GM18867 (cell line): Measurements from ENCODE around the gene ETS1.

ENCODE experiments used
- ATAC-seq: cut with Tn5 transposase; IDR thresholded peaks from one replicate; pipeline ENCODE4 v1.9.1; 2021; ENCODE audit warnings: mild to moderate bottlenecking, moderate library complexity; ENCODE audit not compliant: unreplicated experiment

The ETS1 gene

DNA sequence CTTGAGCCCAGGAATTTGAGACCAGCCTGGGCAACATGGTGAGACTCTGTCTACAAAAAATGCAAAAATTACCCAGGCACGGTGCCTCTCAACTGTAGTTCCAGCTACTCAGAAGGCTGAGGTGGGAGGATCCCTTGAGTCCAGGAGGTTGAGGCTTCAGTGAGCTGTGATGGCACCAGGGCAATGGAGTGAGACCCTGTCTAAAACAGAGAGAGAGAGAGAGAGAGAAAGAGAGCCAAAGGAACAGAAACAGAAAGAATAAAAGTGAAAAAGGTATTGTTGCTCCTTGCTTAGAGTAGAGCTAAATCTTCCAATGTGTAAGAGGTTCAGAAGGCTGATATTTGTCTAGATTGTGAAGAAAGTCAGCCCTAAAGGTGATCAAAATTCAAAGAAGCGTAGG is 8.9 kb upstream of the ETS1 start:
- ATAC-seq = peak; percentile 65

DNA sequence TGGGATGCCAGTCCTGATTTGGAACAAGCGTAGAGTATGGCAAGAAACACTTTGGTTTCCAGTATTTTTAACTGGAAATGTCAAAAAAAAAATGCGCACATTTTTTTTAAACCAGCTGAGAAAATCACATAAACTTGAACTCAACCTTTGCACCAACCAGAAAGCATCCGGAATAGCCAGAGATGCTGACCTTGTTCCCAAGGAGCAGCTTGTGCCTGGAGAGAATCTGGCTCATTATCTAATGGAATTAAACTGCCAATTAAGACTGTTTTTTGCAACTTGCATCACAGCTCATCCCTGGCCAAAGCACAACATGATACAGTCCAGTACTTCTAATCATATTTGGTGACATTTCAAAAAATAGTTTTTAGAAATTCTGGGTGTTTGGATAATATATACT is 8.4 kb upstream of the ETS1 start:
- no peak for ATAC-seq

DNA sequence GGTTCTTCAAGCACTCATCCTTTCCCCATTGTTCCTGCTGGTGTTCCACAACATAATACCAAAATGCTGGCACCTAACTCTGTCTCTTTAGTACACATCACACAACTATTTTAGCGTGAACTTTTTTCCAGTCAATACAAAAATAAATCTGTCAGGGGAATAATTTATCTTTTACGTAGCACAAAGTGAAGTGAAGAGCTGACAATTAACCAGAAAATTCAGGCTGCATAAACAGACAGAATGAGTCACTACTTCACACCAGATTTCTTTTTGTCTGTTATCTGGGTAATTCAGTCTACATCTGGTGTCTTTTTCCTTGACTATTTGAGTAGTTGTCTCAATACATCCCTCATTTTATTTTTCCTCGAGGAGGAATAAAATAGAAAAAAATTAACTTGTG is 7.9 kb upstream of the ETS1 start:
- ATAC-seq = no peak

DNA sequence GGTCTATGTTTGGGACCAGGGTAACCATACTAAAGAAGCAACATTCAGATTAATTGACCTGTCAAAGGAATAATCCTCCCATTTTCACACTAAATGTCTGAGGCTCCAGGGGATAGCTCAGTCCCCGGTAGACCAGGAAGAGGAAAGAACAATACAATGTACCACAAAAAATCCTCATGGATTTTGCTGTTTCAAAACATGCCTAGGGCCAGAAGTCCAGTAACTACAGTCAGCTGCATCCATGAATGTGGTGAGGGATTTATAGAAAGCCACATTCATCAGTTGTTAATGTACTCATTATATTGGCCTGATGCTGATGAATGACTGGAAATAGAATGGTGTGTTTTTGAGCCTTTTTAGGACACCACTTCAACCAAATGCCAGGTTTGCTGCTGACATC is 6.9 kb upstream of the ETS1 start:
- ATAC-seq = no peak

DNA sequence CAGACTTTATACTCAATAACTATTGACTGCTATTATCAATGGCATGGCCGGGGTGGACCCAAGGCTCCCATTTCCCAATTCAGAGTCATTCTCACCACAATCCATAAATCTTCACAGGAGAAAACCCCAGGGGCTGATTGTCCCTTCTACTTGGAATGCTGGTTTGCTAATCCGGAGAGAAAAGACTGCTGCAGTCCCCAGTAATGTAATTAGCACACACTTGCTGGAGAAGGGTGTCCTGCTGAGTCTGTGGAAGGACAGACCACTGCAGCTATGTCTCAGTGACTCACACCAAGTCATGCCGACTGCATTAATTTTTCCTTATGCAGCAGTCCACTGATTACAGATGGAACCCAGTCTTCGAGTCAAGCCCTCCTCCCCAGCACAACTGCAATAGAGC is 5.9 kb upstream of the ETS1 start:
- ATAC-seq = no peak

DNA sequence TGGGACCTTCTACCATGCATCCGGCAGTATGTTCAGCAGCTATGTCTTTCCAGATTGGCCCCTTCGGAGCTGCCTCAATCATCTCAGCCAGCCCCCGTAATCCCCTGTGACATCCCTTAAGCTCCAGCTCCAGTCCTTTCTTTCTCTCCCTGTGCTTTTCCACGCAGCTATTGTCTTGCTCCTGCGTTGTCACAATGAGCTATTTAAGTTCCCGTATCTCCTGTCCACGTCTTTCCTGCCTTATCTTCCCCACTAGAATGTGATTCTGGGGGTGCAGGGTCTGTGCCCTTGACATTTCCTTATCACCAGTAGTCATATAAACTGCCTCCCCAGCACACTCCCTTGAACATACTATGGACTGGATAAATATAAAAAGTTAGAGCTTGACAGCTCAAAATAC is 5.1 kb upstream of the ETS1 start:
- no peak for ATAC-seq

DNA sequence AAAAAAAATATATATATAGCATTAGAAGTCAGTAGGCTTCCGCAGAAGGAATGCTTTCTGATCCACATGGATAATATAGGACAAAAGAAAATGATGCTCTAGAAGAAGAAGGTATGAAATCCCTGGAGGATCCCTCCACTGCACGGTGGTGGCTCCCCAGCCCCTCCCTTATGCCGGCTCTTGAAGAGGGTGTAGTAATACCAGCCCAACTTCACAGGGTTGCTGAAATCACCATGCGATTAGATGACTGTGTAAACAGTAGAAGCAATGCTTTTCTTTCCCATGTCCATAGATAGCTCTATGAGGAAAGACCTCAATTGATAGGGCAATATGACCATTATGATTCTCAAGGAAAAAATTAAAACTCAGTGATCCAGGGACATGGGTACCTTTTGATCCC is 3.2 kb upstream of the ETS1 start:
- ATAC-seq = no peak

DNA sequence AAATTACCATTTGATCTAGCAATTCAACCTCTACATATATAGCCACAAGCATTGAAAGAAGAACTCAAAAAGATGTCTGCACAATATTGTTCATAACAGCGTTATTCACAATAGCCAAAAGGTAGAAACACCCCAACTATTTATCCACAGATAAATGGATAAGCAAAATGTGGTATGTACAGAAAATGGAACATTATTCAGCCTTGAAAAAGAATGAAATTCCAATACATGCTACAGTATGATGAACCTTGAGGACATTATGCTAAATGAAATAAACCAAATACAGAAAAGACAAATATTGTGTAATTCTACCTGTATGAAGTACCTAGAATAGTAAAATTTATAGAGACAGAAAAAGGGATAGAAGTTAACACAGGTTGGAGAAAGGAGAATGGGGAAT is 2.6 kb upstream of the ETS1 start:
- no peak for ATAC-seq

DNA sequence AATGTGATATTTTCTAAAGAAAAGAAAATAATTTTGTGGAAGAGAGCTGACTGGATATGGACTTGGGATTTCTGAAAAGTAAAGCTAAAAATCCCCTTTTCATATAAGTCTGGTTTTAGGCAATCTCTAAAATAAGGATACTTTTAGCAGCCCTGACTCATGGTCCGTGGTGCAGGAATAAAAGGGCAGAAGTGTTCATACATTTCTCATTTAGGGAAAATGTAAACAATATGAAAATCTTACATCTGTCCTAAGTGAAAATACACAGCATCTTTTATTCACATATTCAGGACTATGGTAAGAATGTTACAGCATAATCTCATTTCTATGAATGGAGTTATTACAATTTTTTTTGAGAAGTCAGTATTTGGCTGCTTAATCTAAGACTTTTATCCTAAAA is 735 bp upstream of the ETS1 start:
- no peak for ATAC-seq

DNA sequence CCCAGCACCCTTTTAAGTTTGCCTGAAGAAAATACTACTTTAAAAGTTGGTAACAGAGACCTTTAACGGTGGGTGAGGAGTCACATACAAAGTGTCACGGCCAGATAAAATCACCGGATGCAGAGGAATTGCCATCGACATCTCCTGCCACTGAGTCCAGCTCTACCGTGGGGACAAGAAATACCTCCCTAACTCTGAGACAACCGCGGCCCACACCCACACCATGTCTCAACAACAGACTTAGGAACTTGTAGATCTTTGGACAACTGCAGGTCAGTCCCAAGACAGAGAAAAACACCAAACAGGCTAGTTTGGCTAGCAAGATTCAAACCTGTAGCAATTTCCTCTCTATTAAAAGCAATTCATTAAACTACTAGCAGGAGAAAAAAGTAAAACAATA is 669 bp downstream of the ETS1 start:
- no peak for ATAC-seq

DNA sequence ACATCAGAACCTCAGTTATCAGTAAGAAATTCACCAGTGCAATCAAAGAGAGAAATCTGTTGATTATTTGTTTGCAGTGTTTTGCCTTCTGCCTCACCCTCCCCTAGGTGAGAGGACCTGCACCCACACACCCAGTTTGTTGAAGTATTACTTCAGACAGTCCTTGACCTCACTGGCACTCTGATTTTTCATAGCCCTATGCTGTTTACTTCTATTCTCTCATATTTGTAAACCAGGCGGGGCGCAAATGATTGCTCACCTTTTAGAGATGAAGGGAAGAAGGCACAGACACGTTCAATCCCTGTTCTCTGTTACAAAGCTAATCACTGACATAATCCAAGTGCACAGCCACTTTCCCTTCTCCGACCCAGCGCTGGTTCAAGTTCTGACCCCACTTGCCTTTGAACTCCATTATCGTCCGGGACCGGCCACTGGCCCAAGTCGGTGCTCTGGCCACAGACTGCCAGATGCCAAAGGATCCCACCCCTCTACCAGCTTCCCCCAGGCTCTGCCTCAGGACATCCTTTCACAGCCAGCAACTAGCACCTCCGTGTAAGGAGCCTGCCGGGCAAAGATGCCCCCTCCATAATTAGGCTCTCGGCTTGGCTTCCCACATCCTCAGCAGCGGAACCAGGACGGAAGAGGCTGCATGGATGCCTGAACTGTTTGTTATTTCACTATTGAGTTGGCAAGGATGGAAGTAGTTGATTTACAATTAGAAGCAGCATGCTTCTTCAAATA is 1.7 kb downstream of the ETS1 start:
- no peak for ATAC-seq

DNA sequence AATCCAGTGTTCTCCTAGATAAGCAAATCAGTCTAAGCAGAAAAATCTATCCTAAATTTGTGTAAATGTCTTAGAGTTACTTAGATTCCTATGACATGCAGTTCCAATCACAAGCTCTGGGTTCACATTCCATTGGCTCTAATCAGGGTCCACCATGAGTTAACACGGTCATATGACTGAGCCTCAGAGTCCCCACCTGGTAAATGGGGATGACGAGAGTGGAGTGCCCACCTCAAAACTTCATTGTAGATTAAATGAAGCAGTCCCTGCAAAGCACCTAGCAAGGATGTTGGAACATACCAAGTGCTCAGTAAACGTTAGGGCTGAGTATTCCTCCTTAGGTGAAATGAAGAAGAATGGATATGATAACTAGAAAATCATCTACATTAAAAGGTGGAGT is 3.1 kb downstream of the ETS1 start:
- ATAC-seq = no peak

DNA sequence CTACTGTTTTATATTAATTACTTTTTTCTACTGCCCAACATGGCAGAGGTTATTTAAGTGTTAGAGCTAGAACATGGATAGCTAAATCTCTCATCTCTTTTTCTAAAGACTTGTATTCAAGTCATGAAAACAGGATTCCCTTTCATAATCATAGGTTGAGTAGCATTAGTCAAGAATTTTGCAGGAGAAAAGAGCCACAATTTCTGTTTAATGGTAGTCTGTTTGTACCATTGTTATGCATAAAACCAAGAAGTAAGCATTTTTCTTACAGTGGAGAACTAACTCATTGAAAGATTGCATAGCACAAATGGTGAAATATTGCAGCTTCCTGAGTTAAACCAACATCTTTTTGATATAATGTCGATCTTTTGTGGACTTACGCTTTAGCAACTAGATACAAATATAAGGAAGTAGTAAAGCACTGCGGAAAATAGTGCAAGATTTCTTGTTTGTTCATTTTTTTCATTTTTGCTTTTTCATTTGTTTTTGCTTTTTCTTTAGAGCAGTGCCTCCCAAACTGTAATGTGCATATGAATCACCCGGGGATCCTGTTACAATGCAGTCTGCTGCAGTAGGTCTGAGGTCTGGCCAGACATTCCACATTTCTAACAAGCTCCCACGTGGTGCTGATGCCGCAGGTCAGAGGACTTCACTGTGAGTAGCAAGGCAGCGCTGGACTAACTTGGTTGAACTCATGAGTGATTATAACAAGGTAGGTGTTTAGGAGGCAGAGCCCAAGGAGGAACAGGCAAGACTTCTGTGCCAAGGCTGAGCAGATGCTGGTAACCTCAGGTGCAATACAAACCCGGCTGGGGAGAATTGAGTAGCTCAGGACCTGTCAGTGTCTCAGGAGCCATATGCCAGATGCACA is 4.6 kb downstream of the ETS1 start:
- no peak for ATAC-seq

DNA sequence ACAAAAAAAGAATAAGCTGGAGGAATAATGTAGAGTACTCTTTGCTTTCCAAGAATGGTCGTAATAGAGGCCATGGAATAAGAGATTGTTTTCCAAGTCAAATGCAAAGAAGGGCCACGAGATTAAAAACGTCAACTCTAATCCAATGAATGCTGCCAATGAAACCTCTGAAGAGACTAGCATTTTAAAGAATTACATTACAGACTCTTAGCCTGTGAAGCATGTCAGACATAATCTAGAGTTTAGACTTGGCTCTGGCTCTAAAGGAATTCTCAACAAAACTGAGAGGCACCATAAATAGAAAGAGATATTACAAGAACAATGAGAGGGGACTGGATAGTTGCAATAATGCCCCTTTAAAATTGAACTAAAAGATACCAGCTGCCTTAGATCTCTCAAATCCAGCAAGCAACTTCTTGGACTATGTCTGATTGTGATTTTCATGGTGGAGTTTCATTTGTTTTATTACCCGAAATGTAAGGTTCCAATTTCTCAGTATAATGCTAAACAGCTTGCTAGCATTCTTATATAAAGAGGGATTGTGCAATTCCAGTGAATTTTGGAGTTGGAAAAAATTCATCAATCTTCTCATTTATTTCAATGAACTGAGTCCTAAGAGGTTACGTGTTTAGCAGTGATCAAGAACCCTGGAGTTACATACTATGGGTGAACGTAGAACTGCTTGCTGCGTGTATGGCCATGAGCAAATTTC is 5.6 kb downstream of the ETS1 start:
- ATAC-seq = no peak

DNA sequence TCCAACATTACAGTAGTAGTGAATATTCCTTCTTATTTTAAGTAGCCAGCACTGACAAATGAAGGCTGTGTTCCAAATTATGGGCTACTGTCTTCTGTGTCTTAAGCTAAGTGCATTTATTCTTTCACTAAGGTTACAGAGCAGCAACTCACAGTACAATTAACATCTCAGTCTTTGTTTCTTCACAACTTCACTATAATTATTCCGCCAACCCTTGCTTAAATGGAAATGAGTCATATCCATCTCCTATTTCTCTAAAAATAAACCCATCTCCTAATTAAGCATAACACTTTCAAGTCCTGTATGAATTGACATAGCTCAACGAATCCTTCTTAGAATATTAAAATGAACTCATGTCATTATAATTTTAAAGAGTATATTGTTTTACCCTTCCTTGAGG is 6.7 kb downstream of the ETS1 start:
- ATAC-seq = no peak

DNA sequence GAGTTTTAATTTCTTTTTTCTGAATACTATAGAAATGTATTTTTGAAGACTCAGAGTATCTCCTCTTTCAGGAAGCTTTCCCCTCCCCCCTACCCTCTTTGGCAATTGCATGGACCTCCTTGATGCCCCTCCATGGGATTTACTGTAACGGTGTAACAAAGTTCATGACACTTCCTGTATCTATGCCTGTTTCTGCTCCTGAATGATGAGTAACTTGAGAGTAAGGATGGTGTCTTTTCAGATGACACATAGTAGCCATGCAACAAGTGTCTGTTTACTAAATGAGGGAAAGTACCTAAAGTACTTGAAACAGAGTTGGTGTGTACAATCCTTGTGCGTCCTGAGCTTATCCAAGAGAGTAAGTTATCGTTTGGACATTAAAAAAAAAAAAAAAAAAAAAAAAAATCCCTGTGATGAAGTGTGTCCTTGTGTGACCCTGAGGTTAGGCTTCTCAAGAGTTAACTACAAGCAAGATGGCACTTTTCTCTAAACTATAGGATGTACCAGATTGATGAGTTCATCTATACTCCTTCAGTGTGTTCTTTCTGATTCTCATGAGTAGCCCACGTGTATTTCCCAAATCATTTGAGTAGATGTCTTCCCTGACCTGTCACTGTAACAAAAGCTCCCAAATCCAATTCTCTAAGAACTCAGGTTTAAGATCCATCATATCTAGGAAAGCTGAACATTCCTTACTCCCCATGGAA is 7.4 kb downstream of the ETS1 start:
- peak; percentile 85 for ATAC-seq

DNA sequence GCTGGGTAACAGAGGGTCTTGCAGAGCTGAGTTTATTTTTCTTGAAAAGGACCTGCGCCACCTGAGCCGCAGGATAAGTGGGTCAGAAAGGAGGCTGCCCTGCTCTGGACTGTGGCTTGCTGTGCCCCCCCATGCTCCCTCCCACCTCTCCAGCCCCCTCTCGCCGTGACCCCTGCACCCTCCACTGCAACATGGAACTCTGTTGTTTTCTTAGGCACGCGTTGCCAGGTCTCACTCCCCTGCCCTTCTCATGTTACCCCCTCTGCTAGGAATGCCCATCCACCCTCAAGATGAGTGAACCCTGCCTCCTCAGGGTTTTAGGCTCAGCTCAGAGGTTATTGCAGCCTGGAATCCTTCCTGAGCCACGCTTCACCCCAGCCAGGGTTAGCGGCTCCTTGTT is 10.8 kb downstream of the ETS1 start:
- ATAC-seq = no peak

DNA sequence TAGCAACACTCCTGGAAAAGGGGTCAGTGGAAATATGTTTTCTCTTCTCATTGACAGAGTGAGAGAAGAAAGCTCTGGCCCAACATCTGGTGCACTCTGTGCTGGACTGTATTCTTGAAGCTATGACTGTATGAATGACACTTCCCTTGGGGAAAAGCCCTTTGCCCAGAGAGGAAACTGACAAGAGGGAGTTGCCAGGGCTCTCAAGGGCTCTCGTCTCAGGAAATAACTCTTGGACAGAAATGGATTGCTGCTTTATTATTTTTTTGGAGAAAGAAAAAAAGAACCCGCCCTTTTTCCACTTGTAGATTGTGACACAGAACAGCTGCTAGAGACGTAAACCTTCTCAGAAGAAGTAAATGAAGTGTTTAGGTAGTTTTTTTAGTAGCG is 11.4 kb downstream of the ETS1 start:
- ATAC-seq = no peak

DNA sequence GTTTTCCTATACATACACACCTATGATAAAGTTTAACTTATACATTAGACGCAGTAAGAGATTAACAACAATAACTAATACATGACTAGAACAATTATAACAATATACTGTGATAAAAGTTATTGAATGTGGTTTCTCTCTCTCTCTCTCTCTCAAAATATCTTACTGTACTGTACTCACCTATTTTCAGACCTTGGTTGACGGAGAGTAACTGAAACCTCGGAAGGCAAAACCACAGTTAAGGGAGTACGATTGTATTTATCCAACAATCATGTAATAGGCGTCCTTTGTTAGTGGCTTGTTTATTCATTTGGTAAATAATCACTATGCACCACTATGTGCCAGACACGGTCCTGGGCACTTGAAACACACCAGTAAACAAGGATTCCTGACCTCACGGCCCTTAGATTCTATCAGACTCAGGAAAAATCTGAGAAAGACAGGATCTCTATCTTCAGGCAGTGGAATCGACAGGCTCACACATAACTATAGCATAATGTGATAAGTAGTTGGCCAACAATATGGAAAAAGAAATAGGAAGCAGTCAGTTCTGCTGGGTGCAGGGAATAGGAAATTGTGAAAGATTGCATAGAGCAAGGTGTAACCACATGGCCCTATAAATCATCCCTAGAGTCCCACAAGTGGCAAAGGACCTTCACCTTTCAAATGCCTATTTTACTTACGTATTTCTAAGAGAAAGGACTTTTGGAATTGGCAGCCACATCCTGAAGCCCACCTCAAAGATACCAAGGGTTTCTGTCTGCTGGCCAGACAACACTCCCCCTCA is 12.0 kb downstream of the ETS1 start:
- no peak for ATAC-seq

DNA sequence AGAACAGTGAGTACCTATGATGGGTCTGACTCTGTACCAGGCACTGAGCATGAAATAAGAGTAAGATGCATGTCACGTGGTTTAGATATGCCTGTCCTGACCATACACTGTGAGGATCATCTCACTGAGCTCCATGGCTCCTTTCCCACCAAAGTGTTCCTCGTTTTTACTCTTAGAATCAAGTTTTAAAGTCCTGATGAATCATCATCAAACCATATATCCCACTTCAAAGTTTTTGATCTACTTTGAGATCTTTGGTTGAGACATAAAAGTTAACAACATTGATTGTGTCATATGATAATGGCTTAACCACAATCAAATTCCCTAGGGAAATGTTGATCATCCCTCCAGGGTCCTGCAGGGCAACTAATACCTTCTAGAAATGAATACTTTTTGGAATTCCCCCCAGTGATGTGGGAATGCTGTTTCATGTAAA is 12.8 kb downstream of the ETS1 start:
- ATAC-seq = no peak
